Adrenal gland (tissue), 12 donors: ENCODE data around the gene UHRF1. TPM values are rescaled to one million over a fixed set of nuclear protein-coding genes. Genes with fewer than 3 reads are reported as not detected.

Experiments used
- DNase-seq, 7 donors: peaks; one replicate each; pipeline ENCODE4 v3.0.0-alpha.2; 2019 to 2020
- H3K27ac ChIP-seq, 5 donors: fragments of 200-600 bp; sonication (generic) in 4 of 5; 1 replicate in 3 of 5; 2 replicates in 2 of 5; pipeline versions ENCODE4 v1.5.1 to v1.8.0; 2016 to 2020; ENCODE audit warnings: mild to moderate bottlenecking in 1 of 5
- H3K27me3 ChIP-seq: fragments of 200-600 bp; 2 replicates; pipeline ENCODE4 v1.8.0; 2021
- H3K36me3 ChIP-seq, 2 donors: fragments of 200-600 bp; replicated peaks in 1 of 2; 1 replicate in 1 of 2; 2 replicates in 1 of 2; pipeline versions ENCODE4 v1.5.1 to v1.8.0; 2018 to 2022
- H3K4me1 ChIP-seq, 2 donors: fragments of 200-600 bp; replicated peaks in 1 of 2; 1 replicate in 1 of 2; 2 replicates in 1 of 2; pipeline versions ENCODE4 v1.5.1 to v1.8.0; 2018 to 2021
- H3K4me3 ChIP-seq, 4 donors: fragments of 200-600 bp; sonication (generic) in 3 of 4; one replicate each; pipeline ENCODE4 v1.5.1; 2016 to 2018
- H3K9me3 ChIP-seq, 3 donors: fragments of 200-600 bp; sonication (generic) in 1 of 3; replicated peaks in 1 of 3; 1 replicate in 2 of 3; 2 replicates in 1 of 3; pipeline versions ENCODE4 v1.5.1 to v1.8.0; 2016 to 2021
- CTCF ChIP-seq, 6 experiments: fragments of 450-650 bp in 4 of 6; fragments of 200-600 bp in 2 of 6; sonication (generic) in 1 of 6; IDR thresholded peaks; 1 replicate in 5 of 6; 2 replicates in 1 of 6; pipeline versions ENCODE4 v1.5.1 to v1.8.0; 2016 to 2021; ENCODE audit warnings: antibody characterized with exemption in 6 of 6, mild to moderate bottlenecking in 2 of 6, moderate library complexity in 1 of 6
- POLR2A ChIP-seq, 2 donors: fragments of 450-650 bp; IDR thresholded peaks; one replicate each; pipeline ENCODE4 v1.6.1; 2017; ENCODE audit warnings: antibody characterized with exemption in 2 of 2, mild to moderate bottlenecking in 2 of 2, moderate library complexity in 1 of 2
- WGBS, 4 donors: extraction: QIAGEN DNeasy Blood & Tissue Kit in 2 of 4; methylation state at CpG; one replicate each; pipeline versions ENCODE4 v1.1.5 to v1.1.7; 2013 to 2017; 5-methylcytosine and 5-hydroxymethylcytosine counted together
- intact Hi-C, 2 donors: fragments of 100-400 bp; cut with DNase I; formaldehyde crosslinking; loops; one replicate each; pipeline versions ENCODE4 v1.14.1 to v1.15.0; 2022 to 2023
- polyA plus RNA-seq, 3 donors: library from polyadenylated mRNA; stranded (reverse); fragments of 200-250 nt in 2 of 3; fragments of 350-450 nt in 1 of 3; fragmentation: Illumina TruSeq in 1 of 3; extraction: RNeasy Lipid Tissue Mini Kit (QIAGEN cat#74804) in 1 of 3; gene quantifications; one replicate each; pipeline ENCODE4 v1.2.3, GENCODE V29; 2013 to 2014
- total RNA-seq, 9 donors: library from RNA; depleted of rRNA in 4 of 9; stranded (reverse); fragments of >200 nt in 4 of 9; fragments of 120-200 nt in 1 of 9; fragmentation: NEBNext Ultra II Directional in 1 of 9; extraction: Animal tissue kit (Norgen Biotek cat#: 25700) in 1 of 9; gene quantifications; one replicate each; pipeline versions ENCODE4 v1.1.0 to v1.2.4, GENCODE V29; 2013 to 2023
- donor health status: healthy with polysubstance abuse.
- donor health status: Bipolar disorder and iron deficiency.
- donor health status: DM: yes; HTN: yes; CAD: no.
- donor health status: DM: no; HTN: no; CAD: no.
- donor health status: DM: no; HTN: no; CAD: no.
- donor health status: DM: yes; HTN: yes; CAD: no.

UHRF1 gene
- total and polyA plus RNA-seq, 12 donors: 0.56 to 11.0 (median 1.1) TPM

GRCh38 chr19:4908781-4909155, 533 bp upstream of the UHRF1 start:
- Histone ChIP-seq H3K27me3 (peaks cover 10% of the 10 kb centered on the region), H3K27ac (no peak overlapping the region), H3K36me3 (no peaks in the 10 kb centered on the region), H3K4me3 (no peak overlapping the region), H3K9me3 (no peaks in the 10 kb centered on the region), H3K4me1 (peaks cover 12 to 23% of the 10 kb centered on the region in 2 donors)
- 70 to 82% (median 77%) methylated on average over 6 to 15 of the region's 15 CpGs for WGBS, 4 donors
- intact Hi-C loops: no loop called here
- DNase-seq: no peak
- TF ChIP-seq POLR2A (IDR thresholded peaks at IDR 0.05) (no peak), CTCF (IDR thresholded peaks at IDR 0.05) (no peak)

DNA sequence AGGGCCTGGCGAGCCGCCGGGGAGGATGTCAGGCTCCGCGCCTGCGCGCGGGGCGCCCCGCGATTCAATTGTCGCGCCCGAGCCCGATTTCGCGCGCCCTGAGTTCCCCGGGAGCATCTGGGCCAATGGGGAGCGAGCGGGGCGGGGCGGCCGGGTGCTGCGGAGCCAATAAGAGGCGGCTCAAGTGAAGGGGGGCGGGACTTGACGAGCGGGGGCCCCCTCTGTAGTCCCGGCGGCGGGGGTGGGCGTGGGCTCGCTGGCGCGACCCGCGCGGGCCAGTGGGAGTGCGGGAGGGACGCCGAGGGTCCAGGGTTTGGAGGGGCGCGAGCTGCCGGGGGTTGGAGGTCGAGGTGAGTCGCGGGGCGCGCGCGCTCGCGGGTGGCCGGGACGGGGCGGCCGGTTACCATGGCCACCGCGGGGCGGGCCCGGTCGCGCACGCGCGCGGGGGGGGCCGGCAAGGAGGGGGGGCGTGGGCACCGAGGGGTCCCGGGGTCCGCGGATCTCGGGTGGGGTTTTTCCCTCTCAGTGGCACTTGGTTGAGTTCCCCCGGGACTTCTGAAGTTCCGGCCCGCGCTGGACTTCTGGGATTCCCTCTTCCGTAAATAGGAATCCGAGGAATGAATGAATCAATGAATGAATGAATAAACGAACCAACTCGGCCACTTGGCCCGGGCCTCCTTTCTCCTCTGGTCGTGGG, 744 bp downstream of the UHRF1 start:
- Histone ChIP-seq H3K27ac (no peak overlapping the region), H3K4me1 (peaks cover 12 to 23% of the 10 kb centered on the region in 2 donors), H3K36me3 (no peaks in the 10 kb centered on the region), H3K9me3 (no peaks in the 10 kb centered on the region), H3K4me3 (peak overlapping the region in 3 of 4 donors; percentile 25 to 98 (median 35)), H3K27me3 (peaks cover 10% of the 10 kb centered on the region)
- TF ChIP-seq CTCF (IDR thresholded peaks at IDR 0.05) (no peak), POLR2A (IDR thresholded peaks at IDR 0.05) (no peak)
- peak; percentile 88 to 94 (median 91) for DNase-seq
- WGBS, 4 donors: 0 to 1% (median 1%) methylated on average over 12 to 78 of the region's 85 CpGs
- intact Hi-C loops: loop anchor here (2.0 to 5.0 kb wide), 5 partner anchors 37 to 122 kb away; no protein-coding TSS in a partner anchor

- peak in 2 of 7 donors; percentile 23 to 24 for DNase-seq
- Histone ChIP-seq H3K36me3 (no peaks in the 10 kb centered on the region), H3K27me3 (peaks cover 10% of the 10 kb centered on the region), H3K4me1 (peaks cover 12 to 23% of the 10 kb centered on the region in 2 donors), H3K9me3 (no peaks in the 10 kb centered on the region), H3K27ac (no peak overlapping the region), H3K4me3 (peak overlapping the region in 2 of 4 donors; percentile 35 to 98)
- no peak for TF ChIP-seq POLR2A (IDR thresholded peaks at IDR 0.05)
- TF ChIP-seq CTCF (IDR thresholded peaks at IDR 0.05): no peak
- 37 to 51% (median 44%) methylated on average over 15 to 23 of the region's 23 CpGs for WGBS, 4 donors
- intact Hi-C loops: loop anchor here (2.0 to 5.0 kb wide), 5 partner anchors 38 to 122 kb away; no protein-coding TSS in a partner anchor
Measured at GRCh38 chr19:4910594-4911281, 1.4 kb downstream of the UHRF1 start.

DNA sequence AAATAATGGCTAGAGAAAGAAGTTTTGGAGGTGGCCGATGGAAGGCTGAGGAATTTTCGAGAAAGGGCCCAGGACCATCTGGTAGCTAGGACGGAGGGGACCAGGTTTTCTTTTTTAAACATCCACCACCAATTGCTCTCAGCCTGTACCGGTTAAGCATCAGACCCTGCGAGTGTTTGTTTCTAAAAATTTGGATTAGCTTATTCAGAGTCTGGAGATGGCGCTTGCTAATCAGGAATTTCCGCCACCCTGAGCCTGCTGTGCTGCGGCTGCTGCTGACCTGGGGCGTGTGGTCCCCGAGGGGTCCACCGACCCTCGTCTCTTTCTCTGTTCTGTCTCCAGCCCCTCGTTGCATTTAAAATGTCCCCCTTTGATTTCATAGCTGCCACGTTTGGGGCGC, 2.0 kb downstream of the UHRF1 start:
- H3K36me3 ChIP-seq: no peaks in the 10 kb centered on the region
- H3K27me3 ChIP-seq: peaks cover 10% of the 10 kb centered on the region
- H3K9me3 ChIP-seq: no peaks in the 10 kb centered on the region
- H3K4me1 ChIP-seq: peaks cover 12 to 23% of the 10 kb centered on the region in 2 donors
- H3K4me3 ChIP-seq: peak overlapping the region in 1 of 4 donors; percentile 22
- TF ChIP-seq POLR2A (IDR thresholded peaks at IDR 0.05): no peak
- 59 to 64% (median 61%) methylated on average over 9 to 15 of the region's 15 CpGs for WGBS, 4 donors
- H3K27ac ChIP-seq: peak overlapping the region in 2 of 5 donors; percentile 4 to 65
- intact Hi-C loops: loop anchor here (2.0 to 5.0 kb wide), 5 partner anchors 39 to 121 kb away; no protein-coding TSS in a partner anchor
- DNase-seq: no peak
